Dendritic cell treated with granulocyte-macrophage colony-stimulating factor and Interleukin-4, amounts not matched to agents 40 ng/mL and 50 ng/mL, for 4 days (primary cell): Measurements from ENCODE around the gene PIAS1.
"Not testable (repeated sequence)": the region's sequence is repeated elsewhere in the genome, so short reads cannot be mapped to it uniquely, and the experiment has no call there.

ENCODE experiments used
- H3K27ac Mint-ChIP-seq: one replicate; pipeline ENCODE4 v1.8.0; 2022; ENCODE audit warnings: mild to moderate bottlenecking, mixed read lengths
- H3K27me3 Mint-ChIP-seq: one replicate; pipeline ENCODE4 v1.8.0; 2022; ENCODE audit warnings: mild to moderate bottlenecking, mixed read lengths
- H3K36me3 Mint-ChIP-seq: one replicate; pipeline ENCODE4 v1.8.0; 2022; ENCODE audit warnings: low read depth, mixed read lengths
- H3K4me1 Mint-ChIP-seq: one replicate; pipeline ENCODE4 v1.8.0; 2022; ENCODE audit warnings: low read depth, mixed read lengths
- H3K4me3 Mint-ChIP-seq: one replicate; pipeline ENCODE4 v1.8.0; 2022; ENCODE audit warnings: mild to moderate bottlenecking, moderate library complexity, mixed read lengths
- H3K9me3 Mint-ChIP-seq: one replicate; pipeline ENCODE4 v1.8.0; 2022; ENCODE audit warnings: mixed read lengths
- intact Hi-C: fragments of 100-400 bp; cut with micrococcal nuclease; formaldehyde crosslinking; loops from one replicate; pipeline ENCODE4 v1.15.0; 2022

Gene PIAS1

DNA sequence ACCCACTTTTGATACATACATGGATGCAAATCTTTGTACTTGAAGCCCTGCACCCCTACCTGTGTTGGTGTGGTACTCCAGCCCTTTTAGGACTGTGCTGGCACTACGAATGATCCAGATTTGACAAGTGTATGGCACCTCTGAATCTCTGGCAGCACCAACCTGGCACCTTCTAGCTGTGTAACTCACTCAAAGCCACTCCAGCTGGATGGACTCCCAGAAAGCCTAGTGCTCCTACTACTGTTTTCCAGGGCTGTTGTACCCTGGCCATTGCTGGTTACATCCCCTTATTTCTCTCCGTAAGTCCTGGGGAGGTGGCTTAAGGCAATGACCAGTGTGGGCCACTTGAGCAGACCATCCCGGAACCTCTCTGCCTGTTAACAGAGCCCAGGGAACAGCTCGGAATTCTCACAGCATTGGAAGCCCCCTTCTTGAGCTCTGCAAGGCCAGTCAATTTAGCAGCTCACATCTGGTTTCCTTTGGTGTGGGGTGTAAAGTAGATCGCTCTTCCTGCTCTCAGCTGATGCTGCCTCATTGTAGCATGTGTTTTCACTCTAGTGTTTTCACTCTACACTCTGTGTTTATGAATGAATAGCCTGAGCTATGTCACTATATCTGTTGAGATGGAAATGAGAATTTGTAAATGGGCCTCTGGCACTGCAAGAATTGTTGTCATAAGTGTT lies 138.8 kb downstream of the PIAS1 start:
- Mint-ChIP-seq H3K27ac (no peak overlapping the region), H3K36me3 (peaks cover 94% of the 10 kb centered on the region), H3K9me3 (no peaks in the 10 kb centered on the region), H3K4me1 (peaks cover 9% of the 10 kb centered on the region), H3K27me3 (no peaks in the 10 kb centered on the region), H3K4me3 (no peak overlapping the region)
- intact Hi-C loops, result no loop called here

DNA sequence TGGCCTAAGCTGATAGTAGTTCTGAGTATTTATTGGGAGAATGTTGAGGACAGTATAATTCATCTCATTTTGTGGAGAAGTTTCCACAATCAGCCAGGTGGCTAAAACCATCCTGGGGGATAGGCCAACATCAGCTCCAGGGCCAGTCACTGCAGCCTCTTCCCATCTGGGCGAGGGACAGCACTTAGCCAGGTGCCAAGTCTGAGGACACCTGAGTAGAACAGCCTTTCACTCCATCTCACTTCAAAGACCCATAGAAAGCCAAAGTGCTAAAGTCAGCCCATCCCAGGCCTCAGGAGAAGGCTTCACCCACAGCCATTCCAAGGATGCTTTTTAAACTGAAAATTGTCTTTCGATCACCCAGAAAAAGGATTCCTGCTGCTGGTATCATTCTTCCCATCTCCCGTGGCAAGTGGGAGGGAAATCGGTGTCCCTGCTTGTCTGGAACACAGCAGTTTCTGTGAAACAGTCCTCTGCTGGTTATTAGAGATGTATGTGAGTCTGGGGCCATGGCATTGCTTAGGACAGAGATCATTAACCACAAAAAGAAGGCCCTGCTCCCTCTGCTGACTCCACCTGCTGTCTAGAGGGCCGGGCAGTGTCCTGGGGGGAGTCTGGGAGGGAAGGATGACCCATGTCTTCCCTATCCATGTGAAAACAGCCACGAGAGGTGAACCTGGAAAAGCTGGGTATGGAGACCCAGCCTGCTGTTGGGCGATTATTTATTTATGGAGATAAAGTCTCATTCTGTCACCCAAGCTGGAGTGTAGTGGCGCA lies 141.4 kb downstream of the PIAS1 start:
- intact Hi-C loops, result no loop called here
- Mint-ChIP-seq H3K36me3 (peaks cover 82% of the 10 kb centered on the region), H3K4me1 (peaks cover 33% of the 10 kb centered on the region), H3K27ac (no peak overlapping the region), H3K4me3 (no peak overlapping the region), H3K27me3 (no peaks in the 10 kb centered on the region), H3K9me3 (no peaks in the 10 kb centered on the region)

DNA sequence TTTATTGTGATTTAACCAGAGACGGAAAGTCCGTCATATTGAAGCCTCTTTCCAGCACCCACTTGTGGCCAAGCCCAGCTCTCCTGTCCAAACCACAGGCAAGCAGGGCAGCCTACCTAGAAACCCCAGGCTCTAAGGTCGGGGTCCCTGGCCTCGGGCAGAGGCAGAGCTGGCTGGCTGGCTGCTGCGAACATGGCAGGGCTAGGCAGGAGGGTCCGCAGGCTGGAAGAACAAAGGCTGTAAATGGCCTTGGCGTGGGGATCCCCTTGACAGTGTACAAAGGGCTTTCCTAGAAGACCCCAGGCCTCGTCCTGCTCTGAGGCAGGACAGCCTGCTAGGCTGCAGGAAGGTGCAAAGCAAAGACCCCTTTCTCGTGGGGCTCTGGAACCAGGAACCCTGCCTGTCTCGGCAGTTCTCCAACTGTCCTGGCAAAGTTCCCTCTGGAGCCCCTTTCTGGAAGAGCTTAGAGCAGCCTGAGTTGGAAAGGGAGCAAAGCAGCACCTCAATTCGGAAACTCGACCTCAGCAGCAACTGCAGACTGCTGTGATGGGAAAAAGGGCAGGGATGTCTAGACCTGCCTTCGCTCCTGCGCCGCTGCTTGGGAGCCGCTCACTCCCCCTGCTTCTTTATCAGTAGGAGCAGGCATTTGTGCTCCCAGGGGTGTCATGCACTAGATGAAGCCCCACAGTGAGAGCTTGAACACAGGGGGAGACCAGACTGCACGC lies 142.5 kb downstream of the PIAS1 start:
- Mint-ChIP-seq H3K27me3 (no peaks in the 10 kb centered on the region), H3K4me1 (peaks cover 42% of the 10 kb centered on the region), H3K4me3 (no peak overlapping the region), H3K27ac (no peak overlapping the region), H3K9me3 (no peaks in the 10 kb centered on the region), H3K36me3 (peaks cover 77% of the 10 kb centered on the region)
- intact Hi-C loops, result no loop called here

DNA sequence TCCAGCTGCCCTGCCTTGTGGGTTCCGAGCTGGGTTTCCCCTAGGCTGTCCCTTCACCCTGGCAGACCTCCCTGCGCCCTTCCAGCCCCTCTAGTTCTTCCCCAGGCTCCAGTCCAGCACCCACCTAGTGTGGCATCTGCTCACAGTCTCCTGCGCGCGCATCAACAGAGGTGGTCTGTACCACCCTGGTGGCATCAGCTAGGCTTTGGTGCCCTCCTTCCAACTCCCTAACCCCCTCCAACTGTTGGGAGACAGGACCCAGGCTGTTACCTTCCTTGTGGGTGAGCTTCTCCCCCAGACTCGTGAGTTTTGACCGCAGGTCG lies 143.0 kb downstream of the PIAS1 start:
- intact Hi-C loops, result no loop called here
- H3K27me3 Mint-ChIP-seq, result no peaks in the 10 kb centered on the region
- H3K27ac Mint-ChIP-seq, result no peak overlapping the region
- peaks cover 76% of the 10 kb centered on the region for H3K36me3 Mint-ChIP-seq
- peaks cover 47% of the 10 kb centered on the region for H3K4me1 Mint-ChIP-seq
- no peaks in the 10 kb centered on the region for H3K9me3 Mint-ChIP-seq
- no peak overlapping the region for H3K4me3 Mint-ChIP-seq

DNA sequence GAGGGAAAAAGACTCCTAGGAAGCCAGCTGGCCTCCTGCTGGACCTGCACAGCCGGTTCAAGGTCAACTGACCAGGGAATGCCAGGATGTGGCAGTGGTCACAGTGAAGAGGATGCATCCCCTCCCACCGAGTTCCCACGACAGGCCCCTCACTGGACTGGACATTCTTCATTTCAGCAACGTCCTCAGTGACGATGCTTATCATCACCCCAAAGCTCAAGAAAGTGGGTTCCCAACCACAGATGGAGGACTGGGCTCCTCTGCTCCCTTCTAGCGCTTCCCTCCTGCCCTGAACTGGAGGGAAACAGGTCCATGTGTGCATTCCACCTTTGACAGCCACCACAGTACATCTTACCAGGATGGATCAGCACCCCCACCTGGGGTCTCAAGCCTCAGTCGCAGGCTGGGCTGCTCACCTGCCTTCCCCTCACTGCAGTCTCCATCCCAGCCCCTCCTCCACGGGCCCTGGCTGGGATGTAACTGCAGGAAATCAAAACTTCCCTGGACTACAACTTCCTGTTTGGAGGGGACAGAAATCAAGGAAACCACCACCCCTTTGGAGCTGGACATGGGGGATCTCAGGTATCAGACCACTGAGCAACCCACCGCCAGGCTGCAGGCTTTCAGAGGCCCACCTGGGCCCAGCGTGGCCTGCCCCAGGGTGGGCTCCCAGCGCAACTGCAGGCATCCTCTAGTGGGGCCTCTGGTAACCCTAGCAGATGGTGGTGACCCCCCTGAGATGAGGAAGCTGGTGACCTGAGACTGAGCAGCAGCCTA lies 143.7 kb downstream of the PIAS1 start:
- Mint-ChIP-seq H3K36me3 (peaks cover 69% of the 10 kb centered on the region), H3K9me3 (no peaks in the 10 kb centered on the region), H3K27ac (no peak overlapping the region), H3K27me3 (no peaks in the 10 kb centered on the region), H3K4me3 (no peak overlapping the region), H3K4me1 (peaks cover 51% of the 10 kb centered on the region)
- intact Hi-C loops, result no loop called here

DNA sequence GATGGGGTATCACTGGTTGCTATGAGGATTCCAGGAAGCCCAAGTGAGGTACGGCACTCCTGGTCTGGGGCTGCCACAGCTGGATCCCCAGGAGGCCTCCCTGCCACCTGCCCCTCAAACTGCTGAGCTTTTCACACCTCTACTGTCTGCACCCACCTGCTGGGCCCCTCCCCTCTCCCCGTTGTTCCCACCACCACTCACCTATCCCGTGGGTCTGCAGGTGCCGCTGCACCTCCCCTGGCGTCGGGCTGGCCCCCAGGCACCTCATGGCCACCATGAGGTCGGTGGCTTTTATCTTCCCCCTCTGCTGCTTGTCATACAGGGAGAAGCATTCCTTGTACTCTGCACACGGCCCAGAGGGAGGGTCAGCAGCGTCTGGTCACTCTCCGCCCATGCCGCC lies 145.2 kb downstream of the PIAS1 start:
- no peaks in the 10 kb centered on the region for H3K27me3 Mint-ChIP-seq
- peaks cover 66% of the 10 kb centered on the region for H3K4me1 Mint-ChIP-seq
- peak overlapping the region; percentile 58 for H3K27ac Mint-ChIP-seq
- intact Hi-C loops, result no loop called here
- no peaks in the 10 kb centered on the region for H3K9me3 Mint-ChIP-seq
- peaks cover 60% of the 10 kb centered on the region for H3K36me3 Mint-ChIP-seq
- no peak overlapping the region for H3K4me3 Mint-ChIP-seq

DNA sequence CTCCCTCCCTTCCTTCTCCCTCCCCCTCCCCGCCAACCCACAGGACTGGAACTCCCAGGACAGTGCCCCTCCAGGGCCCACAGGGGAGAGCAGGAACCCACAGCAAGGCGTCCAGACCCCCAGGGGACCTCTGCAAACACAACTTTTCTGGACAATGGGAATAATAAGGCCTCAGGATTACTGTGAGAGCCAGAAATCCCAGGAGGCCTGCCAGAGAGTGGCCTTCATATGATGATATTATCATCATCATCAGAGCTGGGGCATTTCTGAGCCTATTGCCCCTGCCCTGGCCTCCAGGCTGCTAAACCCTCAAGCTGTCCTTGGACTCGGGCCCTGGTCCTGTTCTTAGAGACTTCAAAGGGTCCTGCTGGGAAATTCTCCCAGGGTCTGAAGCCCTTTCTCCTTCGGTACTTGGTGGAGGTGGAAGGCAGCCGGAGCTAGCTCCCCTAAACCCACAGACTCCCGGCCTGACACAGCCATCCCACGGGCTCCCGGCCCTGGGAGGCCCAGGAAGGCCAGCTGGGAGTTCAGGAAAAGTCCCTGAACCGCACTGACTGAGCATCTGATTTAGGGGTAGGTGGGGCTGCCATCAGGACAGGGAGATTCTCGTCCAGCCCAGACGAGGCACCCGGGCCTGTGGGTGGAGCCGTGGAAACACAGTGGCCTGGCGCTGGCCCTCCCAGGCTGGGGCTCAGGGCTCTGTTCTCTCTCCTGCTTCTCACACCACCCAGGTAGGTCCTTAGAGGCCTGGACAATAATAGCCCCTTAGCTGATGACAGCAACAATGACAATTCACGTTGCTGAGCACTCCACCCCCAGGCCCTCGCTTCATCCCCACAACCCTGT lies 146.1 kb downstream of the PIAS1 start:
- H3K4me3 Mint-ChIP-seq, result no peak overlapping the region
- intact Hi-C loops, result no loop called here
- peaks cover 51% of the 10 kb centered on the region for H3K36me3 Mint-ChIP-seq
- H3K9me3 Mint-ChIP-seq, result no peaks in the 10 kb centered on the region
- H3K4me1 Mint-ChIP-seq, result peaks cover 75% of the 10 kb centered on the region
- no peak overlapping the region for H3K27ac Mint-ChIP-seq
- no peaks in the 10 kb centered on the region for H3K27me3 Mint-ChIP-seq

DNA sequence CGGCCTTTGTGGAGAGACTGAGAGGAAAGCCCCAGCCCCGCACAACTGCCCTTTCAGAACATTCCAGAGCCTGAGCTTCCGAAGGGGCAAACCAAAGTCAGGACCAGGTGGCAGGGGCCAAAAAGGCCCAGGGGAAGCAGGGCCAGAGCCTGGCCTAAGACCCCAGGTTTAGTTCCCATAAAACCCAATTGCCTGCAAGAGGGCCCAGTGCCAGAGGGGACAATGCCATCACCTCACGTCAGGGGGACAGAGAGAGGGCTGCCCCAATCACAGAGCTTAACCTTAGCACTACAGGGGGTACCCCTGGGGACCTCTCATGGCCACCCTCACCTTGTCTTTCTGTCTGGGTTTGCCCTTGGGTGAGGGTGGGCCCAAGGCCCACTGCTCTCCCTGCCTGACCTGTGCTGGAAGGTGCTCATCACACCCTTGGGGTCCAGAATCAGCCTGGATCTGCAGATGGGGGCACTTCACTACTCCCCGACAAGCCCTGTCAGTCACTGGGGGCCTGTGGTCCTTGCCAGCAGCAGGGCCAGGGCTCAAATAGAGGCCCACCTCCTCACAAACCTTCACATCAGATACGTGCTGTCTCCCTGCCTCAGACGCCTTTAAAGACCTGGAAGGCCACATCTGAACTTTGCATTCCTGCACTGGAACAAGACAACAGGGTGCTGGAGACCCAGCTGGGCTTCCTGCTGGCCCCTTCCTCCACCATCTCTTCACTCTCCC lies 147.2 kb downstream of the PIAS1 start:
- H3K27ac Mint-ChIP-seq, result peak overlapping the region; percentile 6
- no peaks in the 10 kb centered on the region for H3K9me3 Mint-ChIP-seq
- no peak overlapping the region for H3K4me3 Mint-ChIP-seq
- peaks cover 40% of the 10 kb centered on the region for H3K36me3 Mint-ChIP-seq
- intact Hi-C loops, result no loop called here
- peaks cover 86% of the 10 kb centered on the region for H3K4me1 Mint-ChIP-seq
- H3K27me3 Mint-ChIP-seq, result no peaks in the 10 kb centered on the region

DNA sequence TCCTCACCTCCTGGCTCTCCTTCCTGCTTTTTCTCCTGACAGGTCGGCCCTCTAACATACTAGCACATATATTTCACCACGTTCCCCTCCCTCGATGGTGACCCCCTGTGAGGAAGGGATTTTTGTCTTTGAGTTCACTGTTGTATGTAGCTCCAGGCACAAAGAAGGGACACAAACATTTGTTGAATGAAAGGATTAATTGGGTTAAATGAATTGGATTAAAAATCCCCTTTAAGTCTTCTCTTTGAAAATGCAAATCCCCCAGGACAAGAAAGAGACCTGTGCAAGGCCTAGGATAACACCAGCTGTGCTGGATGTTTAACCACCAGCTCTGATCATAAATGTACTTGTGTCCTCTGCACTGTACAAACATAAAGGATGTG lies 147.8 kb downstream of the PIAS1 start:
- Mint-ChIP-seq H3K4me3 (no peak overlapping the region), H3K4me1 (peaks cover 91% of the 10 kb centered on the region), H3K27me3 (no peaks in the 10 kb centered on the region), H3K9me3 (no peaks in the 10 kb centered on the region), H3K27ac (peak overlapping the region; percentile 6), H3K36me3 (peaks cover 37% of the 10 kb centered on the region)
- intact Hi-C loops, result no loop called here

DNA sequence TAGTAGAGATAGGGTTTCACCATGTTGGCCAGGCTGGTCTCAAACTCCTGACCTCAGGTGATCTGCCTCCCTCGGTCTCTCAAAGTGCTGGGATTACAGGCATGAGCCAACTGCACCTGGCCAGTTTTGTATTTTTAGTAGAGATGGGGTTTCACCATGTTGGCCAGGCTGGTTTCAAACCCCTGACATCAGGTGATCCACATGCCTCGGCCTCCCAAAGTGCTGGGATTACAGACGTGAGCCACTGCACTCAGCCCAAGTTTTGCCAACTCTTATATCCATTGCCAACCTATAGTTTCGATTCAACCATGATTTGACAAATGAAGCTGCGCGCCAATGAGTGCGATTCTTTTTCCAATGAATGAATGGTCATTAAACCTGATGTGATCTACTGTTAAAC lies 148.9 kb downstream of the PIAS1 start:
- intact Hi-C loops, H3K27ac Mint-ChIP-seq, H3K27me3 Mint-ChIP-seq, H3K9me3 Mint-ChIP-seq: not testable (repeated sequence)
- Mint-ChIP-seq H3K4me1 (peaks cover 93% of the 10 kb centered on the region), H3K4me3 (peak overlapping the region; percentile 6), H3K36me3 (peaks cover 35% of the 10 kb centered on the region)

DNA sequence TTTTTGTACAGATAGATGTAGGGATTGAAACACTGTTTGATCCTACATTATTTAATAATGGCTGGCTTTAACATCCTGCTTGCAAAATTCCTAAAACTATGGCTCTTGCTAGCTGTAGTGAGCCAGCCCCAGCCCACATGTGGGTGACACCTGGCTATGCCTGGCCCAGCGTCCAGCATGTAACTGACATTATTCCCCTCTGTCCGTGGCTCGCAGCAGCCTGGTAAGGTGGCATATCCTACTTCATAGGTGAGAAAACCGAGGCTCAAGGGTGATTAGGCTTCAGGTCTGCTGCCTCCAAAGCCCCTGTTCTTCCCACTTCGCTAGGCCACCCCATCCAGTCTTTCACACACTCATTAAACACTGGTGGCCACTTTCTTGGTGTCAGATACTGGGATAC lies 149.4 kb downstream of the PIAS1 start:
- peaks cover 35% of the 10 kb centered on the region for H3K36me3 Mint-ChIP-seq

DNA sequence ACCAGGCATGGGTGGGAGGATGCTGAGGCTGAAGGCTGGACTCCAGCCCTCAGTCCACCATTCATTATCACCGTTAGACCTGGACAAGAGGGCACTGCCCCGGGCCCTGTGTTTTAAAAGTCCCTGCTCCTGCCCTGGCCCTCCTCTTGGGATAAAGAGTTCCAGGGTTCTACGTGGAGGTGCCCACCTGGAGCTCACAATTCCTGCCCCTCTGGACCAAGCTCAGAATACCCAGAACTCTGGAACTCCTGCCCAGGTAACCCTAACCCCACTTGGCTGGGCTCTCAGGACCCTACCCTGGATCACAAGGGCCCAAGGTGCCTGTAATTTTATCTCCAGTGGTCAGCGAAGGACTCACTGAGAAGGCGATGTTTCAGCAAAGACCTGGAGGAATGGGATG lies 149.8 kb downstream of the PIAS1 start:
- no peaks in the 10 kb centered on the region for H3K9me3 Mint-ChIP-seq
- H3K36me3 Mint-ChIP-seq, result peaks cover 35% of the 10 kb centered on the region
- no peaks in the 10 kb centered on the region for H3K27me3 Mint-ChIP-seq
- H3K27ac Mint-ChIP-seq, result peak overlapping the region; percentile 88
- intact Hi-C loops, result no loop called here
- H3K4me1 Mint-ChIP-seq, result peaks cover 93% of the 10 kb centered on the region
- peak overlapping the region; percentile 80 for H3K4me3 Mint-ChIP-seq

More for the DNA sequence above, 149.4 kb downstream of the PIAS1 start:
- Mint-ChIP-seq H3K4me3 (no peak overlapping the region), H3K27me3 (no peaks in the 10 kb centered on the region), H3K9me3 (no peaks in the 10 kb centered on the region), H3K27ac (no peak overlapping the region), H3K4me1 (peaks cover 93% of the 10 kb centered on the region)
- intact Hi-C loops, result no loop called here

DNA sequence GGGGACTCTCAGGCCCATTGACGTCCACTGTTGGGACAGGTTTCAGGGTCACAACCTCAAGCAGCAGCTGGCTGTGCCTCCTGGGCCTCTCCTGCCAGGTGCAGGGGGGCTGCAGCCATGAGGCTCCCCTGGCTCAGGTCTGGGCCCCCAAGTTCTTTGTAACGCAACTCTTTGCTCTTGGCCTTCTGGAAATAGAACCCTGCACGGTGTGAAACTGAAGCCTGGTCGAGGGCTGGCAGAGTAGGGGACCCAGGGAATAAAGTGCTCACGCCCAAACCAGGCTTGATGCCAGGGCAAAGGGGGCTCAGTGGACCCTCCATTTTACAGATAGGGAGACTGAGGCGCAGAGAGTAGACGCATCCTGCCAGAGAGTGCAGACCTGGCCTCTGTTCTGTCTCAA lies 150.2 kb downstream of the PIAS1 start:
- Mint-ChIP-seq H3K4me3 (peak overlapping the region; percentile 80), H3K27ac (peak overlapping the region; percentile 88), H3K4me1 (peaks cover 93% of the 10 kb centered on the region), H3K9me3 (no peaks in the 10 kb centered on the region), H3K36me3 (peaks cover 31% of the 10 kb centered on the region), H3K27me3 (no peaks in the 10 kb centered on the region)
- intact Hi-C loops, result no loop called here
